CD8-positive, alpha-beta memory T cell (primary cell): Measurements from ENCODE around the gene TPP2. TPM values are rescaled to one million over a fixed set of nuclear protein-coding genes. Genes with fewer than 3 reads are reported as not detected.
A peak's percentile ranks its signal among the peaks of the same experiment; 100 is the strongest.

Source experiments
- CTCF ChIA-PET: fragments of 350-600 bp; sonication (Branson Sonifier 250); formaldehyde crosslinking; loops from one replicate; lab custom pipeline; 2021; ENCODE audit warnings: antibody characterized with exemption; lab: Charles Lee
- POLR2A ChIA-PET: fragments of 350-600 bp; sonication (Branson Sonifier 250); formaldehyde crosslinking; loops from one replicate; lab custom pipeline; 2021; ENCODE audit warnings: antibody characterized with exemption; lab: Charles Lee
- DNase-seq, 5 donors: peaks; one replicate each; pipeline versions ENCODE4 v3.0.0 to v3.0.0-alpha.2; 2020 to 2022; ENCODE audit warnings: mixed read lengths in 1 of 5
- H3K27ac ChIP-seq: one replicate; pipeline ENCODE4 v1.7.0; 2013; ENCODE audit warnings: low read depth, mild to moderate bottlenecking, low read length, moderate library complexity
- H3K27me3 ChIP-seq: 2 replicates; pipeline ENCODE4 v1.7.0; 2013; ENCODE audit warnings: low read length, mild to moderate bottlenecking; ENCODE audit not compliant: insufficient read depth, poor library complexity, severe bottlenecking
- H3K36me3 ChIP-seq: 2 replicates; pipeline ENCODE4 v1.7.0; 2013; ENCODE audit warnings: mild to moderate bottlenecking, low read length, moderate library complexity; ENCODE audit not compliant: insufficient read depth
- H3K4me1 ChIP-seq: 2 replicates; pipeline ENCODE4 v1.7.0; 2013; ENCODE audit warnings: mild to moderate bottlenecking, low read length, moderate library complexity; ENCODE audit not compliant: insufficient read depth
- H3K4me3 ChIP-seq: 2 replicates; pipeline ENCODE4 v1.7.0; 2013; ENCODE audit warnings: mild to moderate bottlenecking, low read length
- H3K9me3 ChIP-seq: 2 replicates; pipeline ENCODE4 v1.7.0; 2013; ENCODE audit warnings: mild to moderate bottlenecking, low read length
- H3K27ac Mint-ChIP-seq, 8 donors: one replicate each; pipeline ENCODE4 v1.8.0; 2020 to 2021; ENCODE audit warnings: mixed read lengths in 8 of 8, mild to moderate bottlenecking in 6 of 8, inconsistent platforms in 3 of 8, moderate library complexity in 3 of 8
- H3K27me3 Mint-ChIP-seq, 2 donors: one replicate each; pipeline ENCODE4 v1.8.0; 2020 to 2021; ENCODE audit warnings: mixed read lengths in 2 of 2, mild to moderate bottlenecking in 1 of 2, moderate library complexity in 1 of 2
- H3K36me3 Mint-ChIP-seq, 3 donors: one replicate each; pipeline ENCODE4 v1.8.0; 2020 to 2021; ENCODE audit warnings: mixed read lengths in 3 of 3, inconsistent platforms in 1 of 3, mild to moderate bottlenecking in 1 of 3
- H3K4me1 Mint-ChIP-seq, 3 donors: one replicate each; pipeline ENCODE4 v1.8.0; 2020 to 2021; ENCODE audit warnings: mixed read lengths in 3 of 3, inconsistent platforms in 1 of 3, mild to moderate bottlenecking in 1 of 3
- H3K4me3 Mint-ChIP-seq, 7 donors: one replicate each; pipeline ENCODE4 v1.8.0; 2020 to 2021; ENCODE audit warnings: mixed read lengths in 7 of 7, mild to moderate bottlenecking in 6 of 7, moderate library complexity in 4 of 7, inconsistent platforms in 2 of 7
- H3K9me3 Mint-ChIP-seq, 5 donors: one replicate each; pipeline ENCODE4 v1.8.0; 2020 to 2022; ENCODE audit warnings: mixed read lengths in 5 of 5, mild to moderate bottlenecking in 3 of 5, moderate library complexity in 2 of 5, inconsistent platforms in 1 of 5
- polyA plus RNA-seq: library from polyadenylated mRNA; unstranded; fragments of 300-500 nt; fragmentation: Illumina TruSeq; gene quantifications from one replicate; pipeline ENCODE4 v1.2.3, GENCODE V29; 2021
- total RNA-seq, 2 experiments: library from RNA; stranded (reverse); gene quantifications; one replicate each; pipeline ENCODE4 v1.2.3, GENCODE V29; 2021

The TPP2 gene
- total and polyA plus RNA-seq, 3 experiments from 2014 or later: 63.5 to 77.7 (median 74.0) TPM

DNA sequence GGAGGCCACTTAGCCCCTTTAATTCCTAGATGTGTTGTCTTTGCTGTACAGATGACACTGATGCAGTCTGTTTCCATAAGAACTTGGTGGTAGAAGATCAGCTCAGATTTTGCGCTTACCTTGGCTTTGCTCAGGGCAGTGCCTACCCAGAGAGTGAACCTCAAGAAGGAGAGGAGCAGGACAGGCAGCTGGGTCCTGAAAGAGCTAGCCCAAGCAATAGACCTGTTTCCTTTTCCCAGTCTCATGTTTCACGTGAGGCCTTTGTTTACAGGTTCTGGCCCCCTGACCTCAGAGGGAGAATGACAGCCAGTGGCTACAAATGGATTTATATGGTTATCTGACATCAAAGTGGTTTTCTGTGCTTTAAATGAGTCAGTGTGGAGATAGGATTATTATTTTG, 58.0 kb downstream of the TPP2 start:
- no peaks in the 10 kb centered on the region for H3K9me3 Mint-ChIP-seq
- peaks cover 10 to 55% (median 20%) of the 10 kb centered on the region in 3 donors for H3K36me3 Mint-ChIP-seq
- no peak overlapping the region for H3K4me3 Mint-ChIP-seq
- CTCF ChIA-PET: interaction anchor here (1.5 kb wide), 1 partner anchor 75 kb away, joined by 4 read pairs; no protein-coding TSS in a partner anchor
- peaks cover 19% of the 10 kb centered on the region for H3K36me3 ChIP-seq
- POLR2A ChIA-PET: interaction anchor here (0.7 kb wide), 1 partner anchor 63 kb away, joined by 3 read pairs; no protein-coding TSS in a partner anchor
- H3K27ac Mint-ChIP-seq: no peak overlapping the region
- no peak overlapping the region for H3K27ac ChIP-seq
- no peak overlapping the region for H3K4me3 ChIP-seq
- H3K27me3 Mint-ChIP-seq: no peaks in the 10 kb centered on the region
- H3K27me3 ChIP-seq: no peaks in the 10 kb centered on the region
- no peaks in the 10 kb centered on the region for H3K9me3 ChIP-seq
- H3K4me1 ChIP-seq: no peaks in the 10 kb centered on the region
- peaks cover 1 to 12% (median 3%) of the 10 kb centered on the region in 3 donors for H3K4me1 Mint-ChIP-seq
- no peak for DNase-seq

DNA sequence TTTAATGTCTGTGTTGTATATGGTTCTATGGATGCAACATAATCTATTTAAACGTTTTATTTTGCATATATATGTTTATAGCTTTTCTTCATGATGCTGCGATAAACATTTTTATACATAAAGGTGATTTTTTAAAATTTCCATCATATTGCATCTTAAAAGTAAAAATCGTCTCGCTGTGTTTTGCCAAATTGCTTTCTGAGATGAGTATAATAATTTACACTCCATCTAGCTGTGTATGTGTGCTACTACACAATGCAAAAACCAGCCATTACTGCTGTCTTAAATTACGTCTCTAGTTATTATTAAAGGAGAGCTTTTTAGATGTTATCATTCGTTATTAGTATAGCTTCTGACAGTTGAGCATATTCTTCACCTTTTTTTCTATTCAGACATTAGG, 60.8 kb downstream of the TPP2 start:
- no peak for DNase-seq

DNA sequence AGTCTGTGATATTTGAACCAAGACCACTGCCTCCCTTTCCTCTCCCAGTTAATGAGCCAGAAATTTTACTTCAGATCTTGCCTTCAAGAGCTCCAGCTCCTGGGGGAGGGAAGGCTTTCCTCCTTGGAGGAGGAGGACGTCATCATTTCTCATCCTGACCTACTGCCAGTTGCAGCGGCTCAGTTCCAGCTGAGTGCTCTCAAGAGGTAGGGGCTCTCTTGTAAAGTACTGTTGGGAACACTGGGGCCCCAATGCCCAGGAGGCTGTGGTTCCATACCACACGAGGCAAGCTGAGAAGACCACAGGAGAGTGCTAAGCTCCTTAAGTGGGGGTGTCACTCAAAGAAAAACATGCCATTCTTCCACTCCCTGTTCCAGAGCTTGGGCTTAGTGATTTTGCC, 61.9 kb downstream of the TPP2 start:
- Mint-ChIP-seq H3K9me3 (no peaks in the 10 kb centered on the region), H3K27me3 (no peaks in the 10 kb centered on the region), H3K4me3 (no peak overlapping the region), H3K4me1 (peaks cover 0 to 11% (median 3%) of the 10 kb centered on the region in 3 donors), H3K36me3 (peaks cover 14 to 46% (median 27%) of the 10 kb centered on the region in 3 donors), H3K27ac (peak overlapping the region in 1 of 8 donors; percentile 78)
- no peak for DNase-seq
- Histone ChIP-seq H3K27me3 (no peaks in the 10 kb centered on the region), H3K27ac (no peak overlapping the region), H3K9me3 (no peaks in the 10 kb centered on the region), H3K4me3 (no peak overlapping the region), H3K36me3 (peaks cover 19% of the 10 kb centered on the region), H3K4me1 (no peaks in the 10 kb centered on the region)
- POLR2A ChIA-PET: interaction anchor here (0.6 to 1.0 kb wide), 2 partner anchors 63 to 182 kb away, joined by 3 to 5 read pairs; no protein-coding TSS in a partner anchor
- CTCF ChIA-PET: no interaction called here

More for the DNA sequence above, 60.8 kb downstream of the TPP2 start:
- CTCF ChIA-PET: interaction anchor here (0.8 kb wide), 1 partner anchor 62 kb away, joined by 3 read pairs; no protein-coding TSS in a partner anchor
- Histone ChIP-seq H3K27ac (no peak overlapping the region), H3K4me1 (no peaks in the 10 kb centered on the region), H3K36me3 (peaks cover 19% of the 10 kb centered on the region), H3K27me3 (no peaks in the 10 kb centered on the region), H3K9me3 (no peaks in the 10 kb centered on the region), H3K4me3 (no peak overlapping the region)
- Mint-ChIP-seq H3K4me1 (peaks cover 0 to 9% (median 4%) of the 10 kb centered on the region in 3 donors), H3K27ac (no peak overlapping the region), H3K27me3 (no peaks in the 10 kb centered on the region), H3K4me3 (no peak overlapping the region), H3K9me3 (no peaks in the 10 kb centered on the region), H3K36me3 (peaks cover 14 to 52% (median 26%) of the 10 kb centered on the region in 3 donors)
- POLR2A ChIA-PET: no interaction called here

DNA sequence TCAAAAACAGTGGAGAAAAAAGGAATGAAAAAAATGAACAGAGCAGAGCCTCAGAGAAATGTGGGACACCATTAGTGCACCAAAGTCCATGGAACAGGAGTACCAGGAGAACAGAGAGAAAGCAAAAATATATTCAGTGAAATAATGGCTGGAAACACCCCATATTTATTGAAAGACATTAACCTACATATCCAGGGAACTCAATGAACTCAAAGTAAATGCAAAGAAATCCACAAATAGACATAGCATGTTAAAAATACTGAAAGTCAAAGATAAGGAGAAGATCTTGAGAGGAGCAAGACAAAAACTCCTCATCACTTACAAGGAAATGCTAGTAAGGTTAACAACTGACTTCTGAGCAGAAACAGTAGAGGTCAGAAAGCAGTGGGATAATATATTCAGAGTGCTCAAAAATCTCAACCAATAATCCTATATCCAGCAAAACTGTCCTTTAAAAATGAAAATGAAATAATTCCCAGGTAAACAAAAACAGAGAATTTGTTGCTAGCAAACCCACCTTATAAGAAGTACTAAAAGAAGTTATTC, 62.5 kb downstream of the TPP2 start:
- POLR2A ChIA-PET: interaction anchor here (0.6 to 1.0 kb wide), 2 partner anchors 63 to 181 kb away, joined by 3 to 5 read pairs; no protein-coding TSS in a partner anchor
- CTCF ChIA-PET: interaction anchor here (2.2 kb wide), 1 partner anchor 68 kb away, joined by 7 read pairs; no protein-coding TSS in a partner anchor
- peaks cover 14 to 51% (median 30%) of the 10 kb centered on the region in 3 donors for H3K36me3 Mint-ChIP-seq

DNA sequence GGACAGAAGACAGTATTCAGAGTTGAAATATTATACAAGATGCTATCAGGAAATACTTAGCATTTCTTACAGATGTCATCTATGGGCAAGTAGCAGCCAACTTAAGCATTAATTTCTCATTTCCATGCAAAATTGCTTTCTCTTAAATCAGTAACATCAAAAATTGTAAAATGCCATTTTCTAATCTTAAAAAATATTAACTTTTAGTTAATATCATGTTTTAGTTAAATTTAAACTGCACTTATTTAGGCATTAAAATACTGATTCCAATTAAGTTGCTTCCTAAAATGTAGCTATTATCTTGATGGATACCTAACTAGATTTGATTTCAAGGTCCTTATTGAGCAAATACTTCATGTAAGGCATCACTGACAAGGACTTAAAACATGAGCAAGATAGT, 70.2 kb downstream of the TPP2 start:
- ChIA-PET CTCF (no interaction called here), POLR2A (interaction anchor here (0.6 kb wide), 1 partner anchor 62 kb away, joined by 4 read pairs; no protein-coding TSS in a partner anchor)
- DNase-seq: no peak
- H3K27me3 ChIP-seq: no peaks in the 10 kb centered on the region
- Mint-ChIP-seq H3K9me3 (peaks cover 9 to 19% (median 13%) of the 10 kb centered on the region in 5 donors), H3K4me1 (peaks cover 0 to 10% (median 2%) of the 10 kb centered on the region in 3 donors), H3K4me3 (no peak overlapping the region), H3K36me3 (peaks cover 44 to 86% (median 46%) of the 10 kb centered on the region in 3 donors), H3K27me3 (no peaks in the 10 kb centered on the region), H3K27ac (no peak overlapping the region)
- H3K4me3 ChIP-seq: no peak overlapping the region
- H3K36me3 ChIP-seq: peaks cover 33% of the 10 kb centered on the region
- no peaks in the 10 kb centered on the region for H3K4me1 ChIP-seq
- no peak overlapping the region for H3K27ac ChIP-seq
- H3K9me3 ChIP-seq: peaks cover 5% of the 10 kb centered on the region

More for the DNA sequence above, 62.5 kb downstream of the TPP2 start:
- peak overlapping the region in 3 of 8 donors; percentile 21 to 78 (median 62) for H3K27ac Mint-ChIP-seq
- no peaks in the 10 kb centered on the region for H3K9me3 Mint-ChIP-seq
- DNase-seq: no peak
- H3K4me1 Mint-ChIP-seq: peaks cover 0 to 17% (median 3%) of the 10 kb centered on the region in 3 donors
- no peaks in the 10 kb centered on the region for H3K27me3 Mint-ChIP-seq
- no peaks in the 10 kb centered on the region for H3K27me3 ChIP-seq
- H3K27ac ChIP-seq: no peak overlapping the region
- no peaks in the 10 kb centered on the region for H3K4me1 ChIP-seq
- H3K4me3 Mint-ChIP-seq: no peak overlapping the region
- H3K9me3 ChIP-seq: no peaks in the 10 kb centered on the region
- peaks cover 19% of the 10 kb centered on the region for H3K36me3 ChIP-seq
- no peak overlapping the region for H3K4me3 ChIP-seq

DNA sequence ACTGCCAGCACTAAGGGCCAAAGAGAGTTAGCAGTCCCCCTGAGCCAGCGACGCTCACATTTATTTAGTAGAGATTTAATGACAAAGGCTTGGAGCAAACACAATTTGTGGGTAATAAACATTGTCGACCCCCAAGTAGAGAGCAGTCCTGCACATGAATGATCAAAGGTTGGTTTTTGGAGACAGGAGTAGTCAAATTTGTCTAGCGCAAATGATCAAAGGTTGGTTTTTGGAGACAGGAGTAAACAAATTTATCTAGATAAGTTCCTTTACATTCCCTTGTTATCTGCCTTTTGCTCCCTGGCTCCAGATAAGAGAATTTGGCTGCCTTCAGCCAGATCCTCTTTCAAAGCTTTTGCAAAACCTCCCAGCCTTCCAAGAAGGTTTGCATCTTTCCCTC, 71.1 kb downstream of the TPP2 start:
- H3K4me3 ChIP-seq: no peak overlapping the region
- Mint-ChIP-seq H3K4me1 (peaks cover 0 to 7% (median 0%) of the 10 kb centered on the region in 3 donors), H3K36me3 (peaks cover 44 to 90% (median 44%) of the 10 kb centered on the region in 3 donors), H3K4me3 (no peak overlapping the region), H3K27me3 (no peaks in the 10 kb centered on the region), H3K27ac (peak overlapping the region in 1 of 8 donors; percentile 72), H3K9me3 (peaks cover 9 to 19% (median 13%) of the 10 kb centered on the region in 5 donors)
- POLR2A ChIA-PET: no interaction called here
- H3K27me3 ChIP-seq: no peaks in the 10 kb centered on the region
- H3K4me1 ChIP-seq: no peaks in the 10 kb centered on the region
- DNase-seq: no peak
- peaks cover 38% of the 10 kb centered on the region for H3K36me3 ChIP-seq
- H3K9me3 ChIP-seq: peaks cover 5% of the 10 kb centered on the region
- CTCF ChIA-PET: no interaction called here
- no peak overlapping the region for H3K27ac ChIP-seq

DNA sequence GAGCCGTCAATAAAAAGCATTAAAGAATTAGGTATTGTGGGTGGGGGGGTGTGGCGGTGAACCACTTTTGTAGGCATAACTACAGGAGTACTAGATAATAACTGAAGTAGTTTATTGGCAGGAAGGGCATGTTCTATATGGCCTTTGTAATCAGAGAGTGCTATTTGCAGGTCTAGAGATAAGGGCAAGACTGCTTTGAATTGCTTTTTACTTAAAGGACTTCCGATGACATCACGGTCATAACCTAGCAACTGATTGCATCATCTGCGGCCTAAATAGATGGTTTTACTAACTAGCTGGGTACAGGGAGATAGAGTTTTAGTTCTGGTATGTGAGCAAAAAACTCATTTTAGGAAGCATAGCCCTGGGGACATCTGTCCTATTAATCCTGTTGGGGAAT, 73.3 kb downstream of the TPP2 start:
- Histone ChIP-seq H3K27me3 (no peaks in the 10 kb centered on the region), H3K36me3 (peaks cover 48% of the 10 kb centered on the region), H3K4me1 (no peaks in the 10 kb centered on the region), H3K27ac (no peak overlapping the region), H3K9me3 (peaks cover 5% of the 10 kb centered on the region), H3K4me3 (no peak overlapping the region)
- peaks cover 39 to 95% (median 44%) of the 10 kb centered on the region in 3 donors for H3K36me3 Mint-ChIP-seq
- no peak for DNase-seq
- CTCF ChIA-PET: no interaction called here
- H3K27me3 Mint-ChIP-seq: no peaks in the 10 kb centered on the region
- peak overlapping the region in 3 of 8 donors; percentile 3 to 41 (median 12) for H3K27ac Mint-ChIP-seq
- H3K4me1 Mint-ChIP-seq: no peaks in the 10 kb centered on the region
- H3K4me3 Mint-ChIP-seq: no peak overlapping the region
- POLR2A ChIA-PET: no interaction called here
- peaks cover 9 to 19% (median 13%) of the 10 kb centered on the region in 5 donors for H3K9me3 Mint-ChIP-seq

DNA sequence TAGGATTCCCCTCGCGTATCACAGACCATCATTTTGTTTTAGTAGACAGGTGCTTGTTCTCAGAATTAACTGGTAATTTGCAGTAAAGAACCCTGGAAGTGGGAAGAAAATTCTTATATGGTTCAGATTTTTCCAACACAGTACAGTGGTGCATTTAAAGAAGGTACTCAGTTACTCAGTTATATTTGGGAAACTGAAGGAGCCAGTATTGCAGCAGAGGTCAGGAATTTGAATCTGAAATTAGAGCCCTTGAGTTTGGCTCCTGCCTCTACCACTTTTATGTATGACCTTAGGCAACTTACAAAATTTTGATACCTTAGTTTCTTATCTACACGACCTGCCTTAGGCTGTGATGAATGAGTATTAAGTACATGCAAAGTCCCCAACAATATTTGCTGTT, 78.3 kb downstream of the TPP2 start:
- H3K4me1 Mint-ChIP-seq: no peaks in the 10 kb centered on the region
- peak overlapping the region in 4 of 8 donors; percentile 1 to 69 (median 30) for H3K27ac Mint-ChIP-seq
- no peak overlapping the region for H3K4me3 ChIP-seq
- no peak for DNase-seq
- H3K36me3 Mint-ChIP-seq: peaks cover 14 to 86% (median 27%) of the 10 kb centered on the region in 3 donors
- H3K27ac ChIP-seq: no peak overlapping the region
- H3K27me3 ChIP-seq: no peaks in the 10 kb centered on the region
- peaks cover 0 to 10% (median 5%) of the 10 kb centered on the region in 5 donors for H3K9me3 Mint-ChIP-seq
- no peaks in the 10 kb centered on the region for H3K4me1 ChIP-seq
- H3K9me3 ChIP-seq: peaks cover 4% of the 10 kb centered on the region
- ChIA-PET POLR2A (no interaction called here), CTCF (no interaction called here)
- no peak overlapping the region for H3K4me3 Mint-ChIP-seq
- H3K36me3 ChIP-seq: peaks cover 22% of the 10 kb centered on the region
- H3K27me3 Mint-ChIP-seq: no peaks in the 10 kb centered on the region
